ENCODE measurements around the gene GPR21.

- TF ChIP-seq ZNF8 (CRISPR knock-in tag; IDR thresholded peaks at IDR 0.05) (no peak), ZNF565 (CRISPR knock-in tag; conservative IDR thresholded peaks at IDR 0.05; ENCODE audit: low read depth) (no peak), TCF4 (CRISPR knock-in tag; IDR thresholded peaks at IDR 0.05; ENCODE audit: borderline replicate concordance) (no peak), CSDC2 (CRISPR knock-in tag; IDR thresholded peaks at IDR 0.05) (no peak), ZNF70 (CRISPR knock-in tag; IDR thresholded peaks at IDR 0.05) (no peak), SNAI2 (CRISPR knock-in tag; IDR thresholded peaks at IDR 0.05) (no peak), ZFP3 (CRISPR knock-in tag; IDR thresholded peaks at IDR 0.05) (no peak), ZFP30 (CRISPR knock-in tag; IDR thresholded peaks at IDR 0.05) (no peak), TOX (CRISPR knock-in tag; IDR thresholded peaks at IDR 0.05; ENCODE audit: borderline replicate concordance) (no peak)
Measured at GRCh38 chr9:123083680-123084079, 50.2 kb downstream of the GPR21 start.

Data from SK-N-SH treated with all-trans-retinoic acid at 6 μM for 48 hours (cell line).